GM23248 (cell line): ENCODE measurements around the gene IFNAR2.

Experiments
- EZH2 ChIP-seq: fragments of 200-600 bp; sonication (generic); IDR thresholded peaks from 2 replicates; pipeline ENCODE4 v1.6.1; 2018; ENCODE audit warnings: antibody characterized with exemption, mild to moderate bottlenecking; ENCODE audit not compliant: insufficient read depth, poor library complexity, severe bottlenecking
- EZH2phosphoT487 ChIP-seq: fragments of 200-600 bp; sonication (generic); IDR thresholded peaks from 2 replicates; pipeline ENCODE4 v1.6.1; 2018; ENCODE audit warnings: antibody characterized with exemption, moderate library complexity, mild to moderate bottlenecking, low read depth; ENCODE audit not compliant: insufficient read depth

DNA sequence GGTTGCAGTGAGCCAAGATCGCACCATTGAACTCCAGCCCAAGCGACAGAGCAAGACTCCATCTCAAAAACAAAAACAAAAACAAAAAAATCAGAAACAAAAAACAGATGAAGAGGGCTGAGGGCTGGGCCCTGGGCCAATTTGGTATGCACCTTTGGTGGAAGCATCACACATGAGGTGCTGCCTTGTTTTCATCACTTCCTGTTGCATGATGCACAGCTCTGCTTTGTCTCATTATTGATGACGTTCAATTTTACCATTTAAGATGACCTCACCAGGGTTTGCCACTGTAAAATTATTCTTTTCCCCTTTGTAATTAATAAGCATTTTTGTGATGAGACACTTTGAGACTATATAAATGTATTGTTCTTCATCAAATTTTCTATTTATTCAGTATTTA is 9.8 kb upstream of the IFNAR2 start:
- TF ChIP-seq EZH2phosphoT487 (no peak), EZH2 (no peak)
